Keratinocyte (primary cell): ENCODE data around the gene MET.

Experiments
- EZH2 ChIP-seq: IDR thresholded peaks from one replicate; pipeline ENCODE4 v1.6.1; 2012; ENCODE audit warnings: inconsistent platforms, mild to moderate bottlenecking, low read length, moderate library complexity
- TF ChIP-seq, protein P1 (sequence below), 3 experiments: IDR thresholded peaks in 1 of 3; conservative IDR thresholded peaks in 1 of 3; optimal IDR thresholded peaks in 1 of 3; 2 replicates in 2 of 3; 3 replicates in 1 of 3; pipeline versions ENCODE3 to v1.5.1; 2011; ENCODE audit warnings: low read length in 3 of 3, mild to moderate bottlenecking in 3 of 3, moderate library complexity in 2 of 3, control low read depth in 1 of 3, inconsistent platforms in 1 of 3; ENCODE audit not compliant: insufficient read depth in 2 of 3; ENCODE audit errors: extremely low read depth in 1 of 3

DNA sequence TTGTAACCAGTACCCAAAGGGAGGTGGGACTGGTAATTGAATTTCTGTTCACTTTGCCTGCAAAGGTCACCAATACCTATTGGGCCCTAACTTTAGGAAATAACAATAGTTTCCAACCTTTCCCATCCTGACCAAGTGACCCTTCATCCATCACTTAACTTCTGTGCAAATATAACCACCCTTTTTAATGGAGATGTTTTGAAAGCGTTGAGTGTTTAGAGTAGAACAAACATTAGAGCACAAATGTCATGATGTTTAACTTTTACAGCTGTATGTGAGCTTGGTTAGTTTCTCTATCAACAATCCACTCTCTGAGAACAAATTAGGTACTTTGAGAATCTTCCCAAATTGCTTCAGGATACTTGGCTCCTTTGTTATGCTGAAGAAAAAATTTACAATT is 66.4 kb downstream of the MET start:
- TF ChIP-seq, protein P1, sequence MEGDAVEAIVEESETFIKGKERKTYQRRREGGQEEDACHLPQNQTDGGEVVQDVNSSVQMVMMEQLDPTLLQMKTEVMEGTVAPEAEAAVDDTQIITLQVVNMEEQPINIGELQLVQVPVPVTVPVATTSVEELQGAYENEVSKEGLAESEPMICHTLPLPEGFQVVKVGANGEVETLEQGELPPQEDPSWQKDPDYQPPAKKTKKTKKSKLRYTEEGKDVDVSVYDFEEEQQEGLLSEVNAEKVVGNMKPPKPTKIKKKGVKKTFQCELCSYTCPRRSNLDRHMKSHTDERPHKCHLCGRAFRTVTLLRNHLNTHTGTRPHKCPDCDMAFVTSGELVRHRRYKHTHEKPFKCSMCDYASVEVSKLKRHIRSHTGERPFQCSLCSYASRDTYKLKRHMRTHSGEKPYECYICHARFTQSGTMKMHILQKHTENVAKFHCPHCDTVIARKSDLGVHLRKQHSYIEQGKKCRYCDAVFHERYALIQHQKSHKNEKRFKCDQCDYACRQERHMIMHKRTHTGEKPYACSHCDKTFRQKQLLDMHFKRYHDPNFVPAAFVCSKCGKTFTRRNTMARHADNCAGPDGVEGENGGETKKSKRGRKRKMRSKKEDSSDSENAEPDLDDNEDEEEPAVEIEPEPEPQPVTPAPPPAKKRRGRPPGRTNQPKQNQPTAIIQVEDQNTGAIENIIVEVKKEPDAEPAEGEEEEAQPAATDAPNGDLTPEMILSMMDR (optimal IDR thresholded peaks at IDR 0.05 in 1 of 3, IDR thresholded peaks at IDR 0.05 in 1 of 3, conservative IDR thresholded peaks at IDR 0.05 in 1 of 3; ENCODE audit: extremely low read depth in 1 of 3, insufficient read depth in 2 of 3, low read length in 3 of 3) = no peak
- no peak for TF ChIP-seq EZH2
